Loucy (cell line): ENCODE measurements around the gene NBAS.

Experiments used
- CTCF ChIP-seq: fragments of 200-600 bp; sonication (generic); conservative IDR thresholded peaks from 2 replicates; pipeline ENCODE4 v1.5.1; 2014; ENCODE audit warnings: mild to moderate bottlenecking, antibody characterized with exemption, low read length
- EZH2phosphoT487 ChIP-seq: fragments of 200-600 bp; IDR thresholded peaks from 2 replicates; pipeline ENCODE4 v1.6.1; 2018; ENCODE audit warnings: antibody characterized with exemption, mild to moderate bottlenecking, moderate library complexity, borderline replicate concordance

GRCh38 chr2:15560988-15561573 lies at the start of gene NBAS:
- TF ChIP-seq CTCF = no peak
- TF ChIP-seq EZH2phosphoT487 = no peak
